ENCODE data around the gene PKP3.

Gene PKP3

DNA sequence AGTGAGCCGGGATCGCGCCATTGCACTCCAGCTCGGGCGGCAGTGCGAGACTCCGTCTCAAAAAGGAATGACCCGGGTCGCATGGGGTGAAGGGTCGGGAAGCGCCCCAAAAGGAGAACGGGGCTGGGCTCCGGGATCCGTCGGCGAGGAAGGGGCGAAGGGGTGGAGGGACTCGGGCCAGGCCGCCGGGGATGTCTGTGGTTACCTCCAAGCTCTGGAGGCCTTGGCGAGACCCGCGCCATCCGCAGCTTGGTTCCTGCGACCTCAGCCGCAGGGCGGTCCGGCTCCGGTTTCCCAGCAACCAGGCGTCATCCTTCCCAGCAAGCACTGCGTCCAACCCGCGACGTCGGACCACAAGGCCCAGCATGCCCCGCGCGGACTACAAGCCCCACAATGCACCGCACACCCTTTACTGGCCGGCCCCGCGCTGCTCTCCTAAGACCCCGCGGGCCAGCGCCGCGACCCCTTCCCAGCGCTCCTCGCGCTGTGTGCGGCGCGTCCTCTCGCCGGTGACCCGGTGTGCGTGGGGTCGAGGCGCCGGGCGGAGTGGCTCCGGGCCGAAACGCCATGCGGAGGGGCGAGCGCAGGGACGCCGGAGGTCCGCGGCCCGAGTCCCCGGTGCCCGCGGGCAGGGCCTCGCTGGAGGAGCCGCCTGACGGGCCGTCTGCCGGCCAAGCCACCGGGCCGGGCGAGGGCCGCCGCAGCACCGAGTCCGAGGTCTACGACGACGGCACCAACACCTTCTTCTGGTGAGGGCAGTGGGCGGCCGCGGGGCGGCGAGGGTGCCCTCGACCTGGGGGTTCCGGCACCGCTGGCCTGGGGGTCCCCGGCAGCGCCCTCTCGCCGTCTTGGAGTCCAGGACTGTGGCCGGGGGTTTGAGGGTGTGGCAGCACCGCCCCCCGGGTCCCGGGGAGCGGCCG is 56.1 kb downstream of the PKP3 start, which contains the start of gene PTDSS2:
PTDSS2 (plus strand) TSS at position 391 of the 920 bp plus-strand sequence; CDS start at position 568, 177 bp downstream.
- DNase-seq = peak; percentile 93

DNA sequence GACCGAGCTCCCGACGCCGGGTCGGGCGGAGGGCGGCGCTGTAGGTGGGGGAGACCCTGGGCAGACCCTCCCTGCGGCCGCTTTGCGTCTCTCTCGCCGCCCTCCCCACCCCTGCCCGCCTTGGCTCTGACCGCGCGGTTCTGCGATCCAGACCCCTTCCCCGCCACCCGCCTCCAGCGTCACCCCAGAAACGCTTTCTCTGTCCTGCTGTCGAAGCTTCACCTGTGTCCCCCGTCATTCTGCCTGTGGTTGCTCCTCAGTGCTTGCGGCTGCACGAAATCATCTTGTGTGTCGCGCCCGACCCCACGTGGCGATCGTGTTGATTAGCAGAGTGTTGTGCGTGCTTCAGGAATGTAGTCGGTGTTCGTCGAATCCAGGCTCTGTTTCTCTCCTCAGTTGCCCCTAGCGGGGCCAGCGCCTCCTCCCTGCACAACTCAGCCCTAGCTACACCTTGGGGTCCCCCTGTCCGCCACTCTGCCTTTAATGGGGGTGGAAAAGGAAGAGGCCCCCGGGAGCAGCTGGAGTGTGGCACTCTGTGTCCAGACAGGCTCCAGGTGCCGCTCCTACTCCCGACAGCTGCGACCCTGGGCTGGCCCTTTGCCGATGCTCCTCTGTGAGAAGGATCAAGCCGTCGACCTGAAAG is 56.9 kb downstream of the PKP3 start:
- peak; percentile 69 for DNase-seq

DNA sequence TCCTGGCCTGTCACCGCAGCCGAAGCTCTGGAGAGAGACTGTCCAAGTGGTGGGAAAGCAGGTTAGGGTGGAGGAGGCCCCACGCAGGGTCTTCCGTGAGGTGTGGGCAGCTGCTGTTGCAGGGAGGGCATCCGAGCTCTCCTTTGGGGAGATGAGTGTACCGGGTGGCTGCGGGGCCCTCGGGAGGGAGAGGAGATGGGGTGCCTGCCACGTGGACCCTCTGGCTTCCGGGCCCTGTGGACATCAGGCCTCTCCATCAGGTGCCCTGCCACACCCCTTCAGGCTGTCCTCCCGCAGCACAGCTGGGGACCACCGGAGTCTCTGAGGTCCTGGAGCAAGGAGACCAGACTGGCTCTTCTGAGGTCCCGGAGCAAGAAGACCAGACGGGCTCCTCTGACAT is 57.7 kb downstream of the PKP3 start:
- DNase-seq = no peak

DNA sequence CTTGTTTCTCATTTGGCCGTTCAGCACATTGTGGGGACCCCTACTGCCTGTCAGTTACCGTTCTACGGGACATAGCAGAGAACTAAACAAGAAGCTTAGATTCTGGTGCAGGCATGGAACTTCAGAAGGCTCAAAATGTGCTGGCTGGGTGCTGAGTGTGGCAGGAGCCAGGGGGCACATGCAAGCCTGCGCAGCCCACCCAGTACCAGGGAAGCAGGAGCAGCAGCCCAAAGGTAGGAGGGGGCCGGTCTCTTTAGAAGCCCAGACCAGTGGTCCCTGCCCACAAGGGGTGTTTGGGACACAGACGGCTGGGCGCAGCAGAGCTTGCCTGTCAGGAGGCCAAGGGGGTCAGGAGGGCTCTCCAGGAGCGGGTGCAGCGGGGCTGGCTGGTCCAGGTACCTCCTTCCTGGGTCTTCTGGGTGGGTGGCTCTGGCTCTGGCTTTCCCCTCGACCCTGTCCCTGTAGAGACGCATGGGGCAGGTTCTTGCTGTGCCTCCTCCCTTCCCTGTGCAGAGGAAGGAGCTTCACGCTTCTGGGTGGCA is 58.3 kb downstream of the PKP3 start:
- no peak for DNase-seq

DNA sequence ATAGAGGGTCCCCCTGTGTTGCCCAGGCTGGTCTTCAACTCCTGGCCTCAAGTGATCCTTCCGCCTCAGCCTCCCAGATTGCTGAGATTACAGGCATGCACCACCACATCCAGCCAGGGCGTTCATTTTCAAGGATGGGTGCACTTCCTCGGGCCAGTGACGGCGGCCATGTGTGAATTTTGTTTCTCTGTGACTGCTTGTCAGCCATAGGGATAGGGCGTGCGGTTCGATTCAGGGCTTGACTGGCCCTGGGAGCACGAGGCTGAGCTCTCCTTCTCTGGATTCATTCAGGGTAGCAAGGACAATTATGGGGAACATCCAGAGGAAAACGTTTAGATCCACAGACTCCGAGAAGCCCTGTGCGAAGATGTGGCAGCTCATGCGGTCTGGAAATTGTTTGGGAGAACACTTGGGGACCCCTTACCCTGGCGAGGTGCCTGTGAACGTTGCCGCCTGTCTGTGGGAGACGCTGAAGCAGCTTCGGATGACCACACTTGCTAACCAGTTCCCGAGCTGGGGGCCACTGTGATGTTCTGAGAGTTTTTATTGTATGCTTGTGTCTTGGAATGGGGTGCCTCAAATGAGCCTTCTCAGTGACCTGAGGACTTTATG is 59.0 kb downstream of the PKP3 start:
- no peak for DNase-seq

DNA sequence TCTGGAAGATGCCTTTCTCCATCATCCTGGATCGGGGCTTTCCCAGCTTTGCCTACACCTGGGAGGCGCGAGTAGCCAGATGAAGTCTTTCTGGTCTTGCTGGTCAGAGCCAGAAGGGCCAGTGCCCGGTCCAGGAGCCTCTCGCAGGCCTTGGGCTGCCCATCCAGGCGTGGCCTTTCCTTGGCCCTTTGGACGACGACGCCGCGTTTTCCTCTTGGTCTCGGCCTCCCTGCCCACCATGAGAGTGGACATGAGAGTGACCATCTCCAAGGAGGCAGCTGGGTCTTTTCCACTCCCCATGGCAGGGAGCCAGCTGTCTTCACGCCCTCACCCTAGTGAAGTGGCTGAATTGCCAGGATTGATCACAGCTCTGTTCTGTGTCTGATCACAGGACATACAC is 59.6 kb downstream of the PKP3 start:
- DNase-seq = no peak

DNA sequence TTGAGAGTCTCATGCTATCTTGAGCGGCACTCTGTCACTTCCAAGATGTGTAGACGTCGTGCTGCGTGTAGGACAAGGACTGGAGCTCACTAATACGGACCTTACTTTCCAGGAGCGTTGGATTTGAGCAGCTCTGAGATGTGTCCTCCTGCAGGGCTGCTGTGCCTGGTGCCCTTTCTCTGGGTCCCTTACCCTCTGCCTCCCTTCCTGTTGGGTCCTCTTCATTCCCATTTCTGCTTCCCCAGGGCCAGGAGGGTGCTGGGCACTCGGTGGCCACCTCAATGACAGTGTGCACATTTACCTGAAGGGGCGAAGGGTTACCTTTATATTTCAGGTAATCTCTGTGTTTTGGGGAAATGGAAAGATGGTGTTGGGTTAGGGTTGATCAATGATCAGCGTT is 60.0 kb downstream of the PKP3 start:
- no peak for DNase-seq

All from fibroblast of skin of right biceps (primary cell).